ENCODE data around the gene NAP1L5.

DNA sequence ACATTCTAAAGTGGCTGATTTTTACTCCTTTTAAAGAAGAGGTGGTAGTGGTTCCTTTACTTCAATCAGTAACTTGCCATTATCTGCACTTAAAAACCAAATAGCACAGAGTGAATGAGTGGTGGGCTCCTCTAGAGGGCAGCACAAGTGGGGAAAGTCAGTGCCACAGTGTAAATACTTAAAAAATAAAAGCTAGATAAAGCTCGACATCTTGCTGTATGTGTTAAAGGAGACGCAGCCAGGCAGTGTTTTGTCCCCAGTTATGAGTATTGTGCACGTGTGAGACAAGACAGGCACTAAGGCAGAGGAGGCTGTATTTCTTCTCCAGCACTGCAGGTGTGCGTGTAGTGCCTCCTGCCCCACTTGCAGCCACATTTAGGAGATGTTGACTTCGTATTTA lies 24.6 kb downstream of the NAP1L5 start:
- TF ChIP-seq JUNB (IDR thresholded peaks at IDR 0.05) (no peak), SMC3 (IDR thresholded peaks at IDR 0.05) (no peak), REST (IDR thresholded peaks at IDR 0.05) (no peak), POLR2A (IDR thresholded peaks at IDR 0.05; ENCODE audit: low read length) (no peak), MYC (IDR thresholded peaks at IDR 0.05; ENCODE audit: borderline replicate concordance, low read length) (no peak), ZFP36 (IDR thresholded peaks at IDR 0.05; ENCODE audit: borderline replicate concordance, partially characterized antibody) (no peak), MAFK (IDR thresholded peaks at IDR 0.05; ENCODE audit: partially characterized antibody) (no peak), RNF2 (IDR thresholded peaks at IDR 0.05; ENCODE audit: borderline replicate concordance, low read depth) (no peak)
- TF ChIP-seq, protein P1, sequence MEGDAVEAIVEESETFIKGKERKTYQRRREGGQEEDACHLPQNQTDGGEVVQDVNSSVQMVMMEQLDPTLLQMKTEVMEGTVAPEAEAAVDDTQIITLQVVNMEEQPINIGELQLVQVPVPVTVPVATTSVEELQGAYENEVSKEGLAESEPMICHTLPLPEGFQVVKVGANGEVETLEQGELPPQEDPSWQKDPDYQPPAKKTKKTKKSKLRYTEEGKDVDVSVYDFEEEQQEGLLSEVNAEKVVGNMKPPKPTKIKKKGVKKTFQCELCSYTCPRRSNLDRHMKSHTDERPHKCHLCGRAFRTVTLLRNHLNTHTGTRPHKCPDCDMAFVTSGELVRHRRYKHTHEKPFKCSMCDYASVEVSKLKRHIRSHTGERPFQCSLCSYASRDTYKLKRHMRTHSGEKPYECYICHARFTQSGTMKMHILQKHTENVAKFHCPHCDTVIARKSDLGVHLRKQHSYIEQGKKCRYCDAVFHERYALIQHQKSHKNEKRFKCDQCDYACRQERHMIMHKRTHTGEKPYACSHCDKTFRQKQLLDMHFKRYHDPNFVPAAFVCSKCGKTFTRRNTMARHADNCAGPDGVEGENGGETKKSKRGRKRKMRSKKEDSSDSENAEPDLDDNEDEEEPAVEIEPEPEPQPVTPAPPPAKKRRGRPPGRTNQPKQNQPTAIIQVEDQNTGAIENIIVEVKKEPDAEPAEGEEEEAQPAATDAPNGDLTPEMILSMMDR (IDR thresholded peaks at IDR 0.05), result peak; percentile 51

Data from A549 (cell line).